KMS-11 (cell line): ENCODE results near the gene IKZF4.
"Not testable (repeated sequence)": the region's sequence is repeated elsewhere in the genome, so short reads cannot be mapped to it uniquely, and the experiment has no call there.

ENCODE experiments used
- H2AFZ ChIP-seq: fragments of 200-600 bp; sonication (generic); 2 replicates; pipeline ENCODE4 v1.6.1; 2016; ENCODE audit warnings: antibody characterized with exemption, mixed run types, low read depth
- H3K27ac ChIP-seq: fragments of 200-600 bp; sonication (generic); 2 replicates; pipeline ENCODE4 v1.6.1; 2016; ENCODE audit warnings: mild to moderate bottlenecking, mixed run types
- H3K27me3 ChIP-seq: fragments of 200-600 bp; sonication (generic); 2 replicates; pipeline ENCODE4 v1.6.1; 2017; ENCODE audit warnings: mild to moderate bottlenecking, low read depth, mixed run types, moderate library complexity; ENCODE audit not compliant: insufficient read depth
- H3K36me3 ChIP-seq: fragments of 200-600 bp; sonication (generic); 2 replicates; pipeline ENCODE4 v1.6.1; 2017; ENCODE audit warnings: mild to moderate bottlenecking, mixed run types; ENCODE audit not compliant: insufficient read depth
- H3K4me1 ChIP-seq: fragments of 200-600 bp; sonication (generic); 2 replicates; pipeline ENCODE4 v1.6.1; 2016; ENCODE audit warnings: mild to moderate bottlenecking, low read depth, mixed run types; ENCODE audit not compliant: poor library complexity, severe bottlenecking
- H3K4me2 ChIP-seq: fragments of 200-600 bp; sonication (generic); 2 replicates; pipeline ENCODE4 v1.7.0; 2016; ENCODE audit warnings: mild to moderate bottlenecking, mixed run types
- H3K4me3 ChIP-seq: fragments of 200-600 bp; sonication (generic); IDR thresholded peaks from 2 replicates; pipeline ENCODE4 v1.6.1; 2017; ENCODE audit warnings: low read depth, low read length, mixed read lengths; ENCODE audit not compliant: insufficient read depth
- H3K79me2 ChIP-seq: fragments of 200-600 bp; sonication (generic); 2 replicates; pipeline ENCODE4 v1.6.1; 2016; ENCODE audit warnings: low read depth, mixed run types; ENCODE audit not compliant: insufficient read depth
- H3K9ac ChIP-seq: fragments of 200-600 bp; sonication (generic); 2 replicates; pipeline ENCODE4 v1.6.1; 2016; ENCODE audit warnings: mild to moderate bottlenecking, mixed run types
- H4K20me1 ChIP-seq: fragments of 200-600 bp; sonication (generic); 2 replicates; pipeline ENCODE4 v1.6.1; 2016; ENCODE audit warnings: mild to moderate bottlenecking, mixed run types; ENCODE audit not compliant: insufficient read depth
- CTCF ChIP-seq: fragments of 200-600 bp; sonication (generic); conservative IDR thresholded peaks from 2 replicates; pipeline ENCODE4 v1.6.1; 2017; ENCODE audit warnings: low read depth, mild to moderate bottlenecking, antibody characterized with exemption, low read length, moderate library complexity, mixed read lengths

The IKZF4 gene

GRCh38 chr12:55996715-55997534 is 23.9 kb upstream of the IKZF4 start, which contains the start of gene SUOX:
Gene SUOX, plus strand, starts transcription at chr12:55997276. Its CDS starts 4,946 bp downstream, at chr12:56002222.
- no peaks in the 10 kb centered on the region for H4K20me1 ChIP-seq
- peak within 1 kb of the TSS; percentile 77 for H3K4me2 ChIP-seq
- H3K27ac ChIP-seq: peak within 1 kb of the TSS; percentile 0; the same call in 1 of the 2 replicates
- peak within 1 kb of the TSS; percentile 94 for H3K4me3 ChIP-seq
- H3K4me1 ChIP-seq: peaks cover 8% of the 10 kb centered on the region
- H3K79me2 ChIP-seq: no peaks in the 10 kb centered on the region
- H2AFZ ChIP-seq: peak within 1 kb of the TSS; percentile 65
- no peak for TF ChIP-seq CTCF
- peak within 1 kb of the TSS; percentile 8; the same call in 1 of the 2 replicates for H3K9ac ChIP-seq
- no peaks in the 10 kb centered on the region for H3K27me3 ChIP-seq
- H3K36me3 ChIP-seq: peaks cover 5% of the 10 kb centered on the region; the same call in 1 of the 2 replicates

GRCh38 chr12:55997535-55997859 is 23.3 kb upstream of the IKZF4 start:
- peak overlapping the region; percentile 61 for H3K4me3 ChIP-seq
- H3K9ac ChIP-seq: peak overlapping the region; percentile 8; the same call in 1 of the 2 replicates
- no peaks in the 10 kb centered on the region for H3K27me3 ChIP-seq
- H4K20me1 ChIP-seq: no peaks in the 10 kb centered on the region
- peaks cover 8% of the 10 kb centered on the region for H3K4me1 ChIP-seq
- peak overlapping the region; percentile 65 for H2AFZ ChIP-seq
- no peaks in the 10 kb centered on the region for H3K36me3 ChIP-seq
- no peak for TF ChIP-seq CTCF
- no peak overlapping the region for H3K27ac ChIP-seq
- no peaks in the 10 kb centered on the region for H3K79me2 ChIP-seq
- peak overlapping the region; percentile 77 for H3K4me2 ChIP-seq

- H3K4me1 ChIP-seq, H3K4me3 ChIP-seq, H3K27me3 ChIP-seq, H3K4me2 ChIP-seq, H3K36me3 ChIP-seq, H2AFZ ChIP-seq, H3K79me2 ChIP-seq, H3K27ac ChIP-seq, H3K9ac ChIP-seq, H4K20me1 ChIP-seq: not testable (repeated sequence)
These were observed 21.3 kb upstream of the IKZF4 start for GRCh38 chr12:55999522-55999921.

GRCh38 chr12:55999999-56000540 is 20.8 kb upstream of the IKZF4 start:
- not testable (repeated sequence) for H3K4me1 ChIP-seq

GRCh38 chr12:56001487-56002100 is 19.2 kb upstream of the IKZF4 start:
- Histone ChIP-seq H3K79me2 (no peaks in the 10 kb centered on the region), H3K4me3 (no peak overlapping the region), H3K9ac (no peak overlapping the region), H3K27ac (no peak overlapping the region), H4K20me1 (no peaks in the 10 kb centered on the region), H3K36me3 (no peaks in the 10 kb centered on the region), H2AFZ (no peak overlapping the region), H3K27me3 (no peaks in the 10 kb centered on the region), H3K4me1 (peaks cover 4% of the 10 kb centered on the region), H3K4me2 (no peak overlapping the region)
- no peak for TF ChIP-seq CTCF

More at GRCh38 chr12:55999999-56000540, 20.8 kb upstream of the IKZF4 start:
- not testable (repeated sequence) for H3K4me2 ChIP-seq, H3K79me2 ChIP-seq, H3K36me3 ChIP-seq, H3K27me3 ChIP-seq, H2AFZ ChIP-seq, H4K20me1 ChIP-seq, H3K27ac ChIP-seq, H3K4me3 ChIP-seq, H3K9ac ChIP-seq

- H3K27ac ChIP-seq, H3K4me2 ChIP-seq: not testable (repeated sequence)
These were observed 17.5 kb upstream of the IKZF4 start for GRCh38 chr12:56003376-56003775.

More at GRCh38 chr12:56003376-56003775, 17.5 kb upstream of the IKZF4 start:
- not testable (repeated sequence) for H4K20me1 ChIP-seq, H3K9ac ChIP-seq, H3K4me1 ChIP-seq, H3K27me3 ChIP-seq, H2AFZ ChIP-seq, H3K36me3 ChIP-seq, H3K4me3 ChIP-seq, H3K79me2 ChIP-seq
